SK-N-SH treated with all-trans-retinoic acid at 6 μM for 48 hours (cell line): ENCODE results near the gene TMPRSS11F.

Source experiments
- ATAC-seq: fragments of 200-7000 bp; cut with Tn5 transposase; 3 replicates; pipeline ENCODE4 v1.9.1; 2020; ENCODE audit warnings: mild to moderate bottlenecking, moderate library complexity
- ARNTL ChIP-seq: fragments of 450-650 bp; formaldehyde crosslinking; IDR thresholded peaks from 2 replicates; pipeline ENCODE4 v1.5.0; 2020; ENCODE audit warnings: low read depth, mild to moderate bottlenecking, moderate library complexity, borderline replicate concordance
- BACH2 ChIP-seq: fragments of 250-450 bp; sonication (Bioruptor Pico); IDR thresholded peaks from 2 replicates; pipeline ENCODE4 v1.9.0; 2021; ENCODE audit warnings: mild to moderate bottlenecking, borderline replicate concordance
- CREB5 ChIP-seq: fragments of 250-450 bp; sonication (Bioruptor Pico); IDR thresholded peaks from 2 replicates; pipeline ENCODE4 v1.5.1; 2020; ENCODE audit warnings: low read depth, mild to moderate bottlenecking, moderate library complexity
- CSDC2 ChIP-seq: fragments of 250-450 bp; sonication (Bioruptor Pico); IDR thresholded peaks from 2 replicates; pipeline ENCODE4 v1.5.0; 2020; ENCODE audit warnings: mild to moderate bottlenecking, moderate library complexity
- ESRRG ChIP-seq: fragments of 250-450 bp; sonication (Bioruptor Pico); IDR thresholded peaks from 2 replicates; pipeline ENCODE4 v1.6.1; 2021; ENCODE audit warnings: mild to moderate bottlenecking
- ISL1 ChIP-seq: fragments of 250-450 bp; sonication (Bioruptor Pico); IDR thresholded peaks from 2 replicates; pipeline ENCODE4 v2.1.2; 2022; ENCODE audit warnings: mild to moderate bottlenecking, moderate library complexity
- PATZ1 ChIP-seq: fragments of 250-450 bp; sonication (Bioruptor Pico); IDR thresholded peaks from 2 replicates; pipeline ENCODE4 v1.8.0; 2020; ENCODE audit warnings: mild to moderate bottlenecking, moderate library complexity, borderline replicate concordance
- RARB ChIP-seq: fragments of 250-450 bp; sonication (Bioruptor Pico); IDR thresholded peaks from 2 replicates; pipeline ENCODE4 v1.8.0; 2021; ENCODE audit warnings: mild to moderate bottlenecking, moderate library complexity
- SNAI2 ChIP-seq: fragments of 250-450 bp; sonication (Bioruptor Pico); IDR thresholded peaks from 2 replicates; pipeline ENCODE4 v1.5.0; 2020; ENCODE audit warnings: mild to moderate bottlenecking, moderate library complexity
- TOX ChIP-seq: fragments of 250-450 bp; sonication (Bioruptor Pico); IDR thresholded peaks from 2 replicates; pipeline ENCODE4 v1.8.0; 2021; ENCODE audit warnings: mild to moderate bottlenecking, moderate library complexity, borderline replicate concordance
- TSHZ2 ChIP-seq: fragments of 250-450 bp; sonication (Bioruptor Pico); IDR thresholded peaks from 2 replicates; pipeline ENCODE4 v1.5.0; 2020; ENCODE audit warnings: mild to moderate bottlenecking, moderate library complexity
- ZC3H10 ChIP-seq: fragments of 250-450 bp; sonication (Bioruptor Pico); IDR thresholded peaks from 2 replicates; pipeline ENCODE4 v1.5.1; 2021; ENCODE audit warnings: mild to moderate bottlenecking, moderate library complexity
- ZFP3 ChIP-seq: fragments of 250-450 bp; sonication (Bioruptor Pico); IDR thresholded peaks from 2 replicates; pipeline ENCODE4 v1.5.0; 2020; ENCODE audit warnings: mild to moderate bottlenecking, moderate library complexity
- ZFP30 ChIP-seq: fragments of 450-650 bp; formaldehyde crosslinking; IDR thresholded peaks from 2 replicates; pipeline ENCODE4 v1.5.0; 2022; ENCODE audit warnings: mild to moderate bottlenecking, moderate library complexity
- ZNF565 ChIP-seq: fragments of 450-650 bp; formaldehyde crosslinking; conservative IDR thresholded peaks from 2 replicates; pipeline ENCODE4 v1.5.0; 2020; ENCODE audit warnings: low read depth, mild to moderate bottlenecking, moderate library complexity
- ZNF70 ChIP-seq: fragments of 450-650 bp; formaldehyde crosslinking; IDR thresholded peaks from 2 replicates; pipeline ENCODE4 v1.5.0; 2020; ENCODE audit warnings: mild to moderate bottlenecking, moderate library complexity

Gene TMPRSS11F

GRCh38 chr4:68123525-68123924 lies 6.1 kb downstream of the TMPRSS11F start:
- no peak for ATAC-seq
- no peak for TF ChIP-seq ZFP3 (CRISPR knock-in tag)
- TF ChIP-seq ZNF565 (CRISPR knock-in tag), result no peak
- no peak for TF ChIP-seq TOX (CRISPR knock-in tag)
- TF ChIP-seq ZNF70, result no peak
- TF ChIP-seq ZC3H10 (CRISPR knock-in tag), result no peak
- TF ChIP-seq ESRRG, result no peak
- TF ChIP-seq BACH2, result no peak
- no peak for TF ChIP-seq CSDC2
- no peak for TF ChIP-seq PATZ1
- no peak for TF ChIP-seq ARNTL
- TF ChIP-seq CREB5 (CRISPR knock-in tag), result no peak
- no peak for TF ChIP-seq TSHZ2 (CRISPR knock-in tag)

GRCh38 chr4:68119921-68120320 lies 9.7 kb downstream of the TMPRSS11F start:
- ATAC-seq, result no peak

More at GRCh38 chr4:68119921-68120320, 9.7 kb downstream of the TMPRSS11F start:
- TF ChIP-seq ZFP30 (no peak), CREB5 (CRISPR knock-in tag) (no peak), SNAI2 (CRISPR knock-in tag) (no peak), BACH2 (no peak), CSDC2 (no peak), ISL1 (no peak), TOX (CRISPR knock-in tag) (no peak), ARNTL (no peak), TSHZ2 (CRISPR knock-in tag) (no peak), RARB (CRISPR knock-in tag) (no peak), ZNF565 (CRISPR knock-in tag) (no peak)
